Activated CD8-positive, alpha-beta memory T cell treated with anti-CD3 and anti-CD28 coated beads for 48 hours (primary cell): ENCODE measurements around the gene NPY4R.
"Not testable (repeated sequence)": the region's sequence is repeated elsewhere in the genome, so short reads cannot be mapped to it uniquely, and the experiment has no call there.

ENCODE experiments used
- DNase-seq, 3 experiments: peaks; one replicate each; pipeline ENCODE4 v3.0.0-alpha.2; 2020; ENCODE audit warnings: low read depth in 2 of 3, low spot score in 2 of 3

Gene NPY4R

GRCh38 chr10:46457071-46457470 is 8.7 kb downstream of the NPY4R start:
- DNase-seq, result not testable (repeated sequence)

- not testable (repeated sequence) for DNase-seq
Measured at GRCh38 chr10:46455992-46456391, 9.8 kb downstream of the NPY4R start.

GRCh38 chr10:46451365-46451764 is 14.4 kb downstream of the NPY4R start:
- DNase-seq, result not testable (repeated sequence)

GRCh38 chr10:46450829-46451228 is 14.9 kb downstream of the NPY4R start:
- DNase-seq, result not testable (repeated sequence)

- not testable (repeated sequence) for DNase-seq
Measured at GRCh38 chr10:46447439-46447838, 18.3 kb downstream of the NPY4R start.

GRCh38 chr10:46445389-46446122 is 20.2 kb downstream of the NPY4R start:
- not testable (repeated sequence) for DNase-seq

GRCh38 chr10:46443422-46443821 is 22.3 kb downstream of the NPY4R start:
- DNase-seq, result not testable (repeated sequence)

GRCh38 chr10:46442706-46443275 is 23.0 kb downstream of the NPY4R start:
- not testable (repeated sequence) for DNase-seq

GRCh38 chr10:46441837-46442278 is 23.9 kb downstream of the NPY4R start:
- not testable (repeated sequence) for DNase-seq

GRCh38 chr10:46440942-46441341 is 24.8 kb downstream of the NPY4R start:
- not testable (repeated sequence) for DNase-seq

GRCh38 chr10:46423550-46423949 is 42.2 kb downstream of the NPY4R start:
- DNase-seq, result not testable (repeated sequence)

- DNase-seq, result not testable (repeated sequence)
Measured at GRCh38 chr10:46419570-46420379, 46.0 kb downstream of the NPY4R start.

- DNase-seq, result not testable (repeated sequence)
Measured at GRCh38 chr10:46418283-46418682, 47.5 kb downstream of the NPY4R start.

GRCh38 chr10:46415291-46415690 is 50.5 kb downstream of the NPY4R start:
- DNase-seq, result not testable (repeated sequence)

- DNase-seq, result not testable (repeated sequence)
Measured at GRCh38 chr10:46412665-46413064, 53.1 kb downstream of the NPY4R start.

- DNase-seq, result not testable (repeated sequence)
Measured at GRCh38 chr10:46411123-46411522, 54.6 kb downstream of the NPY4R start.
